GM21529 (cell line): ENCODE results near the gene CRHBP.

Experiments
- ATAC-seq: cut with Tn5 transposase; IDR thresholded peaks from one replicate; pipeline ENCODE4 v1.9.1; 2021; ENCODE audit not compliant: unreplicated experiment

CRHBP gene

DNA sequence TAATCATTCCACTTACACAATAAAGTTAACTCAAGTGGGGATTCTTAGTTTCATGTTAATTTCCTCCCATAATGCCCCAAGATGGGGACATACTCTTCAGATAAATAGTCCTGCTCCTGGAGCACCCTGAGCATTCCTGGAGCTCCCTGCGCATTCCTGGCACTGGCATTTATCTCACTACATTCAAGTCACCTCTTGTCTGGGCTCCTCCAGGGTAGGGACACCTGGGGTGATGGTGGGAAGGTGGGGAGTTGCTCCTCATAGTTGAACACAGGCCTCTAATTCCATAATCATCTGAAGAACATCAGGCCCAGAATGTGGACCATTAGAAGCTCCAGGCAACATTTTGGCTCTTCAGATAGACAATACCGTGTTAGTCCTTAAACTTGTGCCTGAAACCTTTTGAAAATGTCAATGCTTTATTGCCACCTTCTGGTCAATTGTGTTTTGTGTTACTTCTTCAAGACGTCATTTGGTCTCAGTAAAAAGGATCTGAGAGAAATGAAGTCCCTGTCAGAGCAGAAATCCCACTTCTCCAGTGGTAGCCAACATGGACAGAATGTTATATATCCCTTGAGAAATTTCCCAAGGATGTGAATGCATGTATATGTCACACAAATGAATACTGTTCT is 63.2 kb downstream of the CRHBP start:
- ATAC-seq, result no peak

DNA sequence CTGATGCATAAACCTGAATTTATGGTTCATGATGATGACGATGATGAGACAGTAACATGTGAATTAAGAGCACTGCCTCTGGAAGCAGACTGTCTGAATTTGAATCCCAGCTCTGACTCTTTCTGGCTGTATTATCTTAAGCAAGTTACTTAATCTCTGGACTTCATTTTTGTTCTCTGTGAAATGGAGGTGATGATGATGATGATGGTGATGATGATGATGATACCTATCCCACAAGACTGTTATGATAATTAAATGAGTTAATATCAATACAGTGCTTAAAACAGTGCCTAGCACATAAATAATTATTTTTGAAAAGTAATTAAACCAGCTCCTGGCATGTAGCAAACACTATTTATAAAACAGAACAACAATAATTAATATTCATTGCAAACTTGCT is 64.1 kb downstream of the CRHBP start:
- ATAC-seq, result no peak

DNA sequence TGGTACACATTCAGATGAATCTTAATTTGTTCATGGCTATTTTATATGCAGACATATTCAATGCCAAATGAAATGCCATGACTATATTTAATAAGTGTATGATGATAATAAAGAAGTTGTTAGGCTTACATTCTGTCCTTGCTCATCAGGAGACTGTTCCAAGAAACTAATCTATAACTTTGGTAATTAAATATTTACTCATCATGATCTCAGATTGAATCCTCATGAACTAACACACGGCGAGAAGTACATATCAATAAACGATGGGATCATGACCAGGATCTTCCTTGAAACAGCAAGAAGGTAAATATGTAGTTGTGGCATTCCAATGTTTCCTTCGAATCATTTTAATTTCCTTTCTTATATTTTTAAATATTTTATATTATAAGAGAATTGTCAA is 64.8 kb downstream of the CRHBP start:
- ATAC-seq, result no peak
